Peyer's patch (tissue), 4 donors: ENCODE results near the gene CSF2RB.

ENCODE experiments used
- POLR2A ChIP-seq, 2 donors: fragments of 450-650 bp; IDR thresholded peaks; one replicate each; pipeline ENCODE4 v1.5.1; 2017; ENCODE audit warnings: antibody characterized with exemption in 2 of 2, mild to moderate bottlenecking in 2 of 2, moderate library complexity in 2 of 2
- TF ChIP-seq, protein P1 (sequence below), 6 experiments: fragments of 450-650 bp in 4 of 6; fragments of 200-600 bp in 2 of 6; sonication (generic) in 1 of 6; IDR thresholded peaks; one replicate each; pipeline ENCODE4 v1.5.1; 2017 to 2019; ENCODE audit warnings: antibody characterized with exemption in 6 of 6, mild to moderate bottlenecking in 3 of 6, moderate library complexity in 1 of 6

DNA sequence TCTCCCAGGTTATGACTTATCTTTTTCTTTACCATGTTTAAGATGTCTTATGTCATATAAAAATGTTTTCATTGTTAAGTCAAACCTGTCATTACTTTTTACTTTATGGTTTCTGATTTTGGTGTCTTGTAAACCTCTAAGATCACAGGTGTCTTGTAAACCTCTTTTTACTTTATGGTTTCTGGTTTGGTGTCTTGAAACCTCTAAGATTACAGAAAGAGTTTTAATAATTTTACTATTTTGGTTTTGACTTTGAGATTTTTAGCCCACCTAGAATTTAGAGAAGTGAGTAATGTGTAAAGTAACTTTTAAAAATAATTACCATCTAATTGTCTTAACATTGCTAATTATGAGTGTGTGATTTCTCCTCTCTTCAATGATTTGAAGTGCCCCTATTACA lies 2.6 kb downstream of the CSF2RB start:
- TF ChIP-seq, protein P1, sequence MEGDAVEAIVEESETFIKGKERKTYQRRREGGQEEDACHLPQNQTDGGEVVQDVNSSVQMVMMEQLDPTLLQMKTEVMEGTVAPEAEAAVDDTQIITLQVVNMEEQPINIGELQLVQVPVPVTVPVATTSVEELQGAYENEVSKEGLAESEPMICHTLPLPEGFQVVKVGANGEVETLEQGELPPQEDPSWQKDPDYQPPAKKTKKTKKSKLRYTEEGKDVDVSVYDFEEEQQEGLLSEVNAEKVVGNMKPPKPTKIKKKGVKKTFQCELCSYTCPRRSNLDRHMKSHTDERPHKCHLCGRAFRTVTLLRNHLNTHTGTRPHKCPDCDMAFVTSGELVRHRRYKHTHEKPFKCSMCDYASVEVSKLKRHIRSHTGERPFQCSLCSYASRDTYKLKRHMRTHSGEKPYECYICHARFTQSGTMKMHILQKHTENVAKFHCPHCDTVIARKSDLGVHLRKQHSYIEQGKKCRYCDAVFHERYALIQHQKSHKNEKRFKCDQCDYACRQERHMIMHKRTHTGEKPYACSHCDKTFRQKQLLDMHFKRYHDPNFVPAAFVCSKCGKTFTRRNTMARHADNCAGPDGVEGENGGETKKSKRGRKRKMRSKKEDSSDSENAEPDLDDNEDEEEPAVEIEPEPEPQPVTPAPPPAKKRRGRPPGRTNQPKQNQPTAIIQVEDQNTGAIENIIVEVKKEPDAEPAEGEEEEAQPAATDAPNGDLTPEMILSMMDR (IDR thresholded peaks at IDR 0.05), result no peak
- TF ChIP-seq POLR2A (IDR thresholded peaks at IDR 0.05), result no peak
